HepG2 (cell line): ENCODE results near the gene CBL. TPM values are rescaled to one million over a fixed set of nuclear protein-coding genes. Genes with fewer than 3 reads are reported as not detected.

Experiments used
- BATF2 ChIP-seq: sonication (generic); formaldehyde crosslinking; IDR thresholded peaks from 2 replicates; pipeline ENCODE4 v1.8.0; 2022; ENCODE audit warnings: mild to moderate bottlenecking, missing genetic modification reagents, moderate library complexity
- DZIP1 ChIP-seq: sonication (generic); formaldehyde crosslinking; IDR thresholded peaks from 2 replicates; pipeline ENCODE4 v1.5.0; 2020; ENCODE audit warnings: mild to moderate bottlenecking, missing genetic modification reagents
- GTF2F1 ChIP-seq: fragments of 150-350 bp; IDR thresholded peaks from 2 replicates; pipeline ENCODE4 v1.6.1; 2014; ENCODE audit warnings: low read length
- KAT2B ChIP-seq: fragments of 150-350 bp; IDR thresholded peaks from 2 replicates; pipeline ENCODE4 v1.6.1; 2014; ENCODE audit warnings: low read depth, low read length, borderline replicate concordance
- PRDM10 ChIP-seq: sonication (generic); formaldehyde crosslinking; IDR thresholded peaks from 2 replicates; pipeline ENCODE4 v1.4.0; 2020; ENCODE audit warnings: low read depth, missing genetic modification reagents
- PTBP1 ChIP-seq: fragments of 200-400 bp; formaldehyde crosslinking; IDR thresholded peaks from 2 replicates; pipeline ENCODE4 v1.6.1; 2018; ENCODE audit warnings: low read length, low read depth; ENCODE audit not compliant: poor library complexity, severe bottlenecking
- WIZ ChIP-seq: sonication (generic); formaldehyde crosslinking; IDR thresholded peaks from 2 replicates; pipeline ENCODE4 v1.5.1; 2020; ENCODE audit warnings: mild to moderate bottlenecking, missing genetic modification reagents
- ZBED4 ChIP-seq: sonication (generic); formaldehyde crosslinking; IDR thresholded peaks from 2 replicates; pipeline ENCODE4 v1.4.0; 2020; ENCODE audit warnings: missing genetic modification reagents, borderline replicate concordance
- ZFP91 ChIP-seq: sonication (generic); formaldehyde crosslinking; IDR thresholded peaks from 2 replicates; pipeline ENCODE4 v1.9.0; 2022; ENCODE audit warnings: missing genetic modification reagents, mild to moderate bottlenecking, borderline replicate concordance
- ZNF580 ChIP-seq: IDR thresholded peaks from 2 replicates; pipeline ENCODE4 v1.6.1; 2016; ENCODE audit warnings: low read depth, borderline replicate concordance
- polyA plus RNA-seq, 8 experiments: library from polyadenylated mRNA; depleted of rRNA in 3 of 8; stranded (reverse) in 7 of 8; unstranded in 1 of 8; fragments of >200 nt; fragmentation: Illumina TruSeq in 4 of 8; extraction: Trizol in 4 of 8; gene quantifications; 2 replicates each; pipeline versions ENCODE4 v1.2.1 to v1.2.3, GENCODE V29; 2011 to 2016; ENCODE audit warnings: low read depth in 4 of 8, missing spikeins in 1 of 8, mixed read lengths in 1 of 8; ENCODE audit not compliant: insufficient read depth in 1 of 8
- total RNA-seq, 5 experiments: library from RNA; depleted of rRNA; stranded (reverse); fragments of >200 nt; fragmentation: Illumina TruSeq; extraction: Trizol; gene quantifications; 2 replicates each; pipeline ENCODE4 v1.2.3, GENCODE V29; 2016; ENCODE audit warnings: low read depth in 1 of 5
- TF ChIP-seq, protein P1 (sequence below): sonication (generic); formaldehyde crosslinking; IDR thresholded peaks from 2 replicates; pipeline ENCODE4 v1.8.1; 2023; ENCODE audit warnings: mild to moderate bottlenecking, missing genetic modification reagents
- TF ChIP-seq, protein P2 (sequence below): sonication (generic); formaldehyde crosslinking; IDR thresholded peaks from 2 replicates; pipeline ENCODE4 v1.8.0; 2022; ENCODE audit warnings: missing genetic modification reagents, low read depth, mild to moderate bottlenecking, borderline replicate concordance

CBL gene
- total and polyA plus RNA-seq, 2 of the 13 experiments (the other 11 are each of a cell fraction or from before 2014, with no cell fraction given) = 6.6 to 7.4 TPM

GRCh38 chr11:119334174-119334930 is 128.2 kb downstream of the CBL start, which contains the start of gene RNF26 (continued):
- TF ChIP-seq BATF2 (CRISPR knock-in tag) = no peak
- TF ChIP-seq, protein P1, sequence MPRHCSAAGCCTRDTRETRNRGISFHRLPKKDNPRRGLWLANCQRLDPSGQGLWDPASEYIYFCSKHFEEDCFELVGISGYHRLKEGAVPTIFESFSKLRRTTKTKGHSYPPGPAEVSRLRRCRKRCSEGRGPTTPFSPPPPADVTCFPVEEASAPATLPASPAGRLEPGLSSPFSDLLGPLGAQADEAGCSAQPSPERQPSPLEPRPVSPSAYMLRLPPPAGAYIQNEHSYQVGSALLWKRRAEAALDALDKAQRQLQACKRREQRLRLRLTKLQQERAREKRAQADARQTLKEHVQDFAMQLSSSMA (CRISPR knock-in tag) = 0 out of 2 replicates have a peak, but pooled peaks have one; percentile 30
- TF ChIP-seq ZFP91 (CRISPR knock-in tag) = peak; percentile 79
- no peak for TF ChIP-seq DZIP1 (CRISPR knock-in tag)
- TF ChIP-seq, protein P2, sequence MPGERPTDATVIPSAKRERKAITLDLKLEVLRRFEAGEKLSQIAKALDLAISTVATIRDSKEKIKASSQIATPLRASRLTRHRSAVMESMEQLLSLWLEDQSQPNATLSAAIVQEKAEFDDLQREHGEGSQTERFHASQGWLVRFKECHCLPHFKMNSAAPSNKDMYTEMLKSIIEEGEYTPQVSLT = no peak
- peak; percentile 27; the same call in 1 of the 2 replicates for TF ChIP-seq ZBED4 (CRISPR knock-in tag)
- TF ChIP-seq PTBP1 = no peak
- no peak for TF ChIP-seq WIZ (CRISPR knock-in tag)
- TF ChIP-seq ZNF580 (CRISPR knock-in tag) = peak; percentile 39; the same call in 1 of the 2 replicates
- no peak for TF ChIP-seq KAT2B
- no peak for TF ChIP-seq GTF2F1
- no peak for TF ChIP-seq PRDM10
